ENCODE results near the gene INTS13. TPM values are rescaled to one million over a fixed set of nuclear protein-coding genes. Genes with fewer than 3 reads are reported as not detected.

Gene INTS13
- total RNA-seq, 1 experiment from 2014 or later: 50.5 TPM

DNA sequence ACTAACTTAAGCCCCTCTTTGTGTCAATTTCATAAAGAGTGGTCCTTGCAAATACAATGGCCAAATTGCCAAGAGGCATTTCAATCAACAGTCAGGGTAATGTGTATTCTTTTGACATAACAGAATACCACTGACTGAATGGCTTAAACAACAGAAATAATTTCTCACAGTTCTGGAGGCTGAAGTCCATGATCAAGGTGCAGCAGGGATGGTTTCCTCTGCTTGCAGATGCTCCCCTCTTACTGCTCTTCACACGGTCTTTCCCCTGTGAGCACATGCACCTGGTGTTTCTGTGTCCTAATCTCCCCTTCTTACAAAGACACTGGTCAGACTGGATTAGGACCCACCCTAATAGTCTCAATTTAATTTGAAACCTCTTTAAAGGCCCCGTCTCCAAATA, 32.4 kb upstream of the INTS13 start:
- CTCF ChIA-PET: no interaction called here
- no peaks in the 10 kb centered on the region for H4K20me1 ChIP-seq (ENCODE audit: insufficient read depth)
- no peaks in the 10 kb centered on the region for H3K79me2 ChIP-seq (ENCODE audit: insufficient read depth, low read length)
- TF ChIP-seq YY1 (IDR thresholded peaks at IDR 0.05; ENCODE audit: extremely low read depth, insufficient replicate concordance, low read depth, low read length): no peak
- TF ChIP-seq RAD21 (IDR thresholded peaks at IDR 0.05; ENCODE audit: low read depth): no peak
- TF ChIP-seq EGR1 (IDR thresholded peaks at IDR 0.05; ENCODE audit: low read depth): no peak
- TF ChIP-seq ZNF274 (IDR thresholded peaks at IDR 0.05; ENCODE audit: low read depth, low read length): no peak
- TF ChIP-seq ZFX (IDR thresholded peaks at IDR 0.05): no peak
- TF ChIP-seq, protein P1, sequence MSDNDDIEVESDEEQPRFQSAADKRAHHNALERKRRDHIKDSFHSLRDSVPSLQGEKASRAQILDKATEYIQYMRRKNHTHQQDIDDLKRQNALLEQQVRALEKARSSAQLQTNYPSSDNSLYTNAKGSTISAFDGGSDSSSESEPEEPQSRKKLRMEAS (IDR thresholded peaks at IDR 0.05): no peak
- TF ChIP-seq EZH2 (IDR thresholded peaks at IDR 0.05): no peak
- TF ChIP-seq, protein P2, sequence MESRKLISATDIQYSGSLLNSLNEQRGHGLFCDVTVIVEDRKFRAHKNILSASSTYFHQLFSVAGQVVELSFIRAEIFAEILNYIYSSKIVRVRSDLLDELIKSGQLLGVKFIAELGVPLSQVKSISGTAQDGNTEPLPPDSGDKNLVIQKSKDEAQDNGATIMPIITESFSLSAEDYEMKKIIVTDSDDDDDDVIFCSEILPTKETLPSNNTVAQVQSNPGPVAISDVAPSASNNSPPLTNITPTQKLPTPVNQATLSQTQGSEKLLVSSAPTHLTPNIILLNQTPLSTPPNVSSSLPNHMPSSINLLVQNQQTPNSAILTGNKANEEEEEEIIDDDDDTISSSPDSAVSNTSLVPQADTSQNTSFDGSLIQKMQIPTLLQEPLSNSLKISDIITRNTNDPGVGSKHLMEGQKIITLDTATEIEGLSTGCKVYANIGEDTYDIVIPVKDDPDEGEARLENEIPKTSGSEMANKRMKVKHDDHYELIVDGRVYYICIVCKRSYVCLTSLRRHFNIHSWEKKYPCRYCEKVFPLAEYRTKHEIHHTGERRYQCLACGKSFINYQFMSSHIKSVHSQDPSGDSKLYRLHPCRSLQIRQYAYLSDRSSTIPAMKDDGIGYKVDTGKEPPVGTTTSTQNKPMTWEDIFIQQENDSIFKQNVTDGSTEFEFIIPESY (IDR thresholded peaks at IDR 0.05; ENCODE audit: extremely low read depth, insufficient replicate concordance, low read length): no peak
- TF ChIP-seq SP1 (IDR thresholded peaks at IDR 0.05; ENCODE audit: low read depth): no peak
- TF ChIP-seq, protein P3, sequence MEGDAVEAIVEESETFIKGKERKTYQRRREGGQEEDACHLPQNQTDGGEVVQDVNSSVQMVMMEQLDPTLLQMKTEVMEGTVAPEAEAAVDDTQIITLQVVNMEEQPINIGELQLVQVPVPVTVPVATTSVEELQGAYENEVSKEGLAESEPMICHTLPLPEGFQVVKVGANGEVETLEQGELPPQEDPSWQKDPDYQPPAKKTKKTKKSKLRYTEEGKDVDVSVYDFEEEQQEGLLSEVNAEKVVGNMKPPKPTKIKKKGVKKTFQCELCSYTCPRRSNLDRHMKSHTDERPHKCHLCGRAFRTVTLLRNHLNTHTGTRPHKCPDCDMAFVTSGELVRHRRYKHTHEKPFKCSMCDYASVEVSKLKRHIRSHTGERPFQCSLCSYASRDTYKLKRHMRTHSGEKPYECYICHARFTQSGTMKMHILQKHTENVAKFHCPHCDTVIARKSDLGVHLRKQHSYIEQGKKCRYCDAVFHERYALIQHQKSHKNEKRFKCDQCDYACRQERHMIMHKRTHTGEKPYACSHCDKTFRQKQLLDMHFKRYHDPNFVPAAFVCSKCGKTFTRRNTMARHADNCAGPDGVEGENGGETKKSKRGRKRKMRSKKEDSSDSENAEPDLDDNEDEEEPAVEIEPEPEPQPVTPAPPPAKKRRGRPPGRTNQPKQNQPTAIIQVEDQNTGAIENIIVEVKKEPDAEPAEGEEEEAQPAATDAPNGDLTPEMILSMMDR (IDR thresholded peaks at IDR 0.05 in 2 of 3, conservative IDR thresholded peaks at IDR 0.05 in 1 of 3; ENCODE audit: borderline replicate concordance in 1 of 3, insufficient read depth in 1 of 3, low read depth in 2 of 3, low read length in 2 of 3): no peak
- no peak for TF ChIP-seq EZH2phosphoT487 (IDR thresholded peaks at IDR 0.05; ENCODE audit: borderline replicate concordance)
- no peak for TF ChIP-seq FOSL1 (IDR thresholded peaks at IDR 0.05; ENCODE audit: low read depth)
- no peak for TF ChIP-seq CBX3 (IDR thresholded peaks at IDR 0.05; ENCODE audit: low read depth)
- TF ChIP-seq, protein P4, sequence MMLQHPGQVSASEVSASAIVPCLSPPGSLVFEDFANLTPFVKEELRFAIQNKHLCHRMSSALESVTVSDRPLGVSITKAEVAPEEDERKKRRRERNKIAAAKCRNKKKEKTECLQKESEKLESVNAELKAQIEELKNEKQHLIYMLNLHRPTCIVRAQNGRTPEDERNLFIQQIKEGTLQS (IDR thresholded peaks at IDR 0.05): no peak
- H3K9me3 ChIP-seq (ENCODE audit: control insufficient read depth in 1 of 2, insufficient read depth in 1 of 2, low read depth in 1 of 2, low read length in 2 of 2): no peaks in the 10 kb centered on the region
- DNase-seq (ENCODE audit: low read depth, low spot score) (no peak), ATAC-seq (no peak)
- no peak overlapping the region for H3K4me2 ChIP-seq (ENCODE audit: low read length)
- no peak overlapping the region for H3K27ac ChIP-seq (ENCODE audit: low read depth, low read length)
- intact Hi-C loops (cut with micrococcal nuclease): no loop called here
- POLR2A ChIA-PET: no interaction called here
- no peaks in the 10 kb centered on the region for H3K4me1 ChIP-seq (ENCODE audit: control insufficient read depth in 1 of 2, insufficient read depth in 2 of 2, low read length in 2 of 2)
- H3K9ac ChIP-seq (ENCODE audit: low read length): no peak overlapping the region
- no peak overlapping the region for H3K4me3 ChIP-seq (replicated peaks in 1 of 2; ENCODE audit: low read depth in 1 of 2, low read length in 2 of 2)
- BruUV-seq (replicated peaks): no TSS peak
- no peaks in the 10 kb centered on the region for H3K27me3 ChIP-seq (ENCODE audit: insufficient read depth, low read length)
- no peak overlapping the region for H2AFZ ChIP-seq (ENCODE audit: low read depth, low read length, poor library complexity, severe bottlenecking)
- RAD21 ChIA-PET (ENCODE audit: low non-redundant PET in 1 of 2, low total read pairs in 2 of 2, uncharacterized antibody in 2 of 2, unreplicated experiment in 2 of 2): no interaction called here
- H3K9me2 ChIP-seq (ENCODE audit: insufficient read depth): no peaks in the 10 kb centered on the region
- peaks cover 0 to 2% of the 10 kb centered on the region in 2 experiments; a peak in 2 of 4 replicates for H3K36me3 ChIP-seq (ENCODE audit: control insufficient read depth in 1 of 2, insufficient read depth in 2 of 2, low read length in 2 of 2)
